Activated B cell treated with CpG ODN at 0.5 μM for 24 hours (primary cell): ENCODE measurements around the gene ARHGAP19. TPM values are rescaled to one million over a fixed set of nuclear protein-coding genes. Genes with fewer than 3 reads are reported as not detected.

Experiments
- ATAC-seq: fragments of 200-7000 bp; cut with Tn5 transposase; one replicate; pipeline ENCODE4 v1.10.0; 2021; ENCODE audit warnings: low read depth, mild to moderate bottlenecking, moderate library complexity
- CTCF ChIA-PET: fragments of 350-600 bp; sonication (Branson Sonifier 250); formaldehyde crosslinking; loops from one replicate; lab custom pipeline; 2021; ENCODE audit warnings: antibody characterized with exemption; lab: Charles Lee
- POLR2A ChIA-PET: fragments of 350-600 bp; sonication (Branson Sonifier 250); formaldehyde crosslinking; loops from one replicate; lab custom pipeline; 2021; ENCODE audit warnings: antibody characterized with exemption; lab: Charles Lee
- DNase-seq: peaks from one replicate; pipeline ENCODE4 v3.0.0; 2022
- H3K27ac Mint-ChIP-seq: one replicate; pipeline ENCODE4 v1.8.0; 2020; ENCODE audit warnings: mixed read lengths
- H3K27me3 Mint-ChIP-seq: one replicate; pipeline ENCODE4 v1.8.0; 2021; ENCODE audit warnings: mixed read lengths
- H3K36me3 Mint-ChIP-seq: one replicate; pipeline ENCODE4 v1.8.0; 2021; ENCODE audit warnings: low read depth, mixed read lengths
- H3K4me1 Mint-ChIP-seq: one replicate; pipeline ENCODE4 v1.8.0; 2021; ENCODE audit warnings: mixed read lengths
- H3K4me3 Mint-ChIP-seq: one replicate; pipeline ENCODE4 v1.8.0; 2020; ENCODE audit warnings: mild to moderate bottlenecking, mixed read lengths
- H3K9me3 Mint-ChIP-seq: one replicate; pipeline ENCODE4 v1.8.0; 2020; ENCODE audit warnings: mixed read lengths
- intact Hi-C: fragments of 100-400 bp; cut with micrococcal nuclease; formaldehyde crosslinking; loops from one replicate; pipeline ENCODE4 v1.15.1; 2024
- total RNA-seq: library from RNA; stranded (reverse); gene quantifications from 2 replicates; pipeline ENCODE4 v1.2.3, GENCODE V29; 2022
- TF ChIP-seq, protein P1 (sequence below): fragments of 200-600 bp; IDR thresholded peaks from one replicate; pipeline ENCODE4 v1.8.0; 2022; ENCODE audit warnings: antibody characterized with exemption, mild to moderate bottlenecking

The ARHGAP19 gene
- total RNA-seq, 1 donor from 2014 or later: 14.7 TPM

DNA sequence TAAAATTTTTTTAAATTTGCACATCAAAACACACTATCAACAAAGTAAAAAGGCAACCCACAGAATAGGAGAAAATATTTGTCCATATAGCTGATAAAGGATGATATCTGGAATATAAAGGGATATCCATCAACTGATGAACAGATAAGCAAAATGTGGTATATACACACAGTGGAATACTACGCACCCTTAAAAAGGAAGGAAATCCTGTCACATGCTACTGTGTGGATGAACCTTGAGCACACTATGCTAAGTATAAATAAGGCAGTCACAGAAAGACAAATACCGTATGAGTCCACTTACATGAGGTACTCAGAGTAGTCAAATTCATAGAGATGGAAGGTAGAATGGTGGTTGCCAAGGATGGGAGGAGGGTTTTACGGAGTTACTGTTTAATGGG is 37.7 kb downstream of the ARHGAP19 start:
- Mint-ChIP-seq H3K27ac (no peak overlapping the region), H3K36me3 (peaks cover 63% of the 10 kb centered on the region), H3K9me3 (peaks cover 3% of the 10 kb centered on the region), H3K4me3 (no peak overlapping the region), H3K27me3 (no peaks in the 10 kb centered on the region), H3K4me1 (peaks cover 13% of the 10 kb centered on the region)
- TF ChIP-seq, protein P1, sequence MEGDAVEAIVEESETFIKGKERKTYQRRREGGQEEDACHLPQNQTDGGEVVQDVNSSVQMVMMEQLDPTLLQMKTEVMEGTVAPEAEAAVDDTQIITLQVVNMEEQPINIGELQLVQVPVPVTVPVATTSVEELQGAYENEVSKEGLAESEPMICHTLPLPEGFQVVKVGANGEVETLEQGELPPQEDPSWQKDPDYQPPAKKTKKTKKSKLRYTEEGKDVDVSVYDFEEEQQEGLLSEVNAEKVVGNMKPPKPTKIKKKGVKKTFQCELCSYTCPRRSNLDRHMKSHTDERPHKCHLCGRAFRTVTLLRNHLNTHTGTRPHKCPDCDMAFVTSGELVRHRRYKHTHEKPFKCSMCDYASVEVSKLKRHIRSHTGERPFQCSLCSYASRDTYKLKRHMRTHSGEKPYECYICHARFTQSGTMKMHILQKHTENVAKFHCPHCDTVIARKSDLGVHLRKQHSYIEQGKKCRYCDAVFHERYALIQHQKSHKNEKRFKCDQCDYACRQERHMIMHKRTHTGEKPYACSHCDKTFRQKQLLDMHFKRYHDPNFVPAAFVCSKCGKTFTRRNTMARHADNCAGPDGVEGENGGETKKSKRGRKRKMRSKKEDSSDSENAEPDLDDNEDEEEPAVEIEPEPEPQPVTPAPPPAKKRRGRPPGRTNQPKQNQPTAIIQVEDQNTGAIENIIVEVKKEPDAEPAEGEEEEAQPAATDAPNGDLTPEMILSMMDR: no peak
- ATAC-seq (no peak), DNase-seq (no peak)
- CTCF ChIA-PET: no interaction called here
- intact Hi-C loops: no loop called here
- POLR2A ChIA-PET: no interaction called here

DNA sequence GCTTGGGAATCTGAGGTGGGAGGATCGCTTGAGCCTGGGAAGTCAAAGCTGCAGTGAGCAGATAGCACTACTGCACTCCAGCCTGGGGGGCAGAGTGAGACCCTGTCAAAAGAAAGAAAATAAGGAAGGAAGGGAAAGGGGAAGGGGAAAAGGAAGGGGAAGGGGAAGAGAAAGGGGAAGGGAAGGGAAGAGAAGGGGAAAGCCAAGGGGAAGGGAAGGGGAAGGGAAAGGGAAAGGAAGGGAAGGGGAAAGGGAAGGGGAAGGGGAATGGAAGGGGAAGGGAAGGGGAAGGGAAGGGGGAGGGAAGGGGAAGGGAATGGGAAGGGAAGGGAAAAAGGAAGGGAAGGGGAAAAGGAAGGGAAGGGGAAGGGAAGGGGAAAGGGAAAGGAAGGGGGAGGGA is 41.5 kb downstream of the ARHGAP19 start:
- H3K9me3 Mint-ChIP-seq: peaks cover 3% of the 10 kb centered on the region
- ATAC-seq (no peak), DNase-seq (no peak)
- H3K4me1 Mint-ChIP-seq: peaks cover 13% of the 10 kb centered on the region
- H3K27me3 Mint-ChIP-seq: no peaks in the 10 kb centered on the region
- H3K36me3 Mint-ChIP-seq: peaks cover 54% of the 10 kb centered on the region
- no peak overlapping the region for H3K4me3 Mint-ChIP-seq
- H3K27ac Mint-ChIP-seq: no peak overlapping the region
- TF ChIP-seq, protein P1: no peak
- intact Hi-C loops: no loop called here
- POLR2A ChIA-PET: no interaction called here
- CTCF ChIA-PET: no interaction called here

DNA sequence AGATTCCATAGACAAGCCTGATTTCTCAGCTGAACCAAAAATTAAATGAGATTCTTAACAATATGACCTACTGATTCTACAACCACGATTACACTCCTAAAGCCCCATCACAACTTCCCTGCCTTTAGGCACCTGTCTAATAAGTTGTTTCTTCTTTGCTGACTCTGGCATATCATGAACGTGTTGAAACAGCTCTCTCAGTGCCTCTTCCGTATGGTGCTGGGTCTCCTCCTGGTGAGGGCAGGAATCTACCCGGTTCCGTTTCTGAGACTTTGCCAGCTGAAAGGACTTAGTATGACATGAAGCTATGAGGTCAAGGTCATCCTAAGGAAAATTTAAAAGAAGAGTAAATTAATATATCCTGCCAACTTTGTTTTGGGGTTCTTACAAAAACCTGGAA is 48.6 kb downstream of the ARHGAP19 start:
- TF ChIP-seq, protein P1: no peak
- Mint-ChIP-seq H3K27me3 (no peaks in the 10 kb centered on the region), H3K36me3 (peaks cover 52% of the 10 kb centered on the region), H3K4me3 (no peak overlapping the region), H3K4me1 (no peaks in the 10 kb centered on the region), H3K27ac (no peak overlapping the region), H3K9me3 (no peaks in the 10 kb centered on the region)
- ChIA-PET CTCF (no interaction called here), POLR2A (no interaction called here)
- no peak for DNase-seq
- intact Hi-C loops: no loop called here
- no peak for ATAC-seq

DNA sequence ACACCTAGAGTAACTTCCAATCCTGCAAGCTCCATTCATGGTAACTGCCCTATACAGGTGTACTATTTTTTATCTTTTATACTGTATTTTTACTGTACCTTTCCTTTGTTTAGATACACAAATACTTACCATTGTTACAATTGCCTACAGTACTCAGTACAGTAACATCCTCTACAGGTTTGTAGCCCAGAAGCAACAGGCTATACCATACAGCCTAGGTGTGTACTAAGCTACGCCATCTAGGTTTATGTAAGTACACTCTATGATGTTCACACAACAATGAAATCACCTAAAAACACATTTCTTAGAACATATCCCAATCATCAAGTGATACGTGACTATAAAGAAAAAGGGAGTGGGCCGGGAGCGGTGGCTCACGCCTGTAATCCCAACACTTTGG is 53.6 kb downstream of the ARHGAP19 start:
- TF ChIP-seq, protein P1: no peak
- Mint-ChIP-seq H3K27me3 (no peaks in the 10 kb centered on the region), H3K4me3 (no peak overlapping the region), H3K9me3 (no peaks in the 10 kb centered on the region), H3K4me1 (peaks cover 3% of the 10 kb centered on the region), H3K27ac (no peak overlapping the region), H3K36me3 (peaks cover 42% of the 10 kb centered on the region)
- intact Hi-C loops: no loop called here
- CTCF ChIA-PET: interaction anchor here (2.1 kb wide), 1 partner anchor 166 kb away, joined by 8 read pairs; no protein-coding TSS in a partner anchor
- POLR2A ChIA-PET: no interaction called here
- ATAC-seq (no peak), DNase-seq (no peak)

DNA sequence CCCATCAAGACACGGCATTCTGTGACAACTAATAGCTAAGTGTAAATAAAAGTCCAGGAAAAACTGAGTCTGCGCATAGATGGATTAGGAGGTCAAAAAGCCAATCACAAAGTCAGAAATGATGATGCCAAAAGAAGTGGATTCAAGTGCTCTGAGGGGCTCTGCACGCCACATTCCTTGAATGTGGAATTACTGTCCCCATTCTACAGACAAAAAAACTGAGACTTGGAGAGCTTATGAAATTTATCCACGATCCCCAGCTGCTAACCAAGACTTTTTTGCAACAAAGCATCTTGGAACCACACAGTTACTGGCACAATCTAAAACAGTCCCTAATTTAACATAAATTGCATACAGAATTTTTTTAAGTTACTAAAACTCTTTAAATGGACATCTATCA is 57.1 kb downstream of the ARHGAP19 start:
- ChIA-PET CTCF (interaction anchor here (1.0 to 2.1 kb wide), 5 partner anchors 25 to 198 kb away, joined by 3 to 17 read pairs (median 4); no protein-coding TSS in a partner anchor), POLR2A (no interaction called here)
- intact Hi-C loops: no loop called here
- TF ChIP-seq, protein P1: no peak
- DNase-seq: no peak
- Mint-ChIP-seq H3K36me3 (peaks cover 38% of the 10 kb centered on the region), H3K27ac (no peak overlapping the region), H3K4me3 (no peak overlapping the region), H3K27me3 (no peaks in the 10 kb centered on the region), H3K4me1 (peaks cover 3% of the 10 kb centered on the region), H3K9me3 (no peaks in the 10 kb centered on the region)
- no peak for ATAC-seq
